HL-60 (cell line): ENCODE results near the gene CERS2.

Experiments used
- CTCF ChIP-seq: IDR thresholded peaks from one replicate; pipeline ENCODE4 v1.5.1; 2011; ENCODE audit warnings: low read length, control low read depth, inconsistent platforms; ENCODE audit not compliant: insufficient read depth
- POLR2AphosphoS5 ChIP-seq: IDR thresholded peaks from 2 replicates; pipeline ENCODE4 v1.6.1; 2012; ENCODE audit warnings: low read depth

- TF ChIP-seq CTCF (no peak), POLR2AphosphoS5 (no peak)
These were observed 33.9 kb upstream of the CERS2 start, which contains the start of gene PRUNE1 for GRCh38 chr1:151008244-151009205.
